Nephron (organoid): ENCODE measurements around the gene GNPTAB.
"Not testable (repeated sequence)": the region's sequence is repeated elsewhere in the genome, so short reads cannot be mapped to it uniquely, and the experiment has no call there.

ENCODE experiments used
- H3K27ac Mint-ChIP-seq, 3 experiments: 2 replicates each; pipeline ENCODE4 v1.8.0; 2020; ENCODE audit warnings: mixed read lengths in 3 of 3, mild to moderate bottlenecking in 2 of 3, moderate library complexity in 1 of 3
- H3K27me3 Mint-ChIP-seq: 2 replicates; pipeline ENCODE4 v1.8.0; 2021; ENCODE audit warnings: low read depth, mild to moderate bottlenecking, moderate library complexity, mixed read lengths
- H3K36me3 Mint-ChIP-seq: 2 replicates; pipeline ENCODE4 v1.8.0; 2020; ENCODE audit warnings: low read depth, mixed read lengths
- H3K4me1 Mint-ChIP-seq: 2 replicates; pipeline ENCODE4 v1.8.0; 2020; ENCODE audit warnings: mixed read lengths
- H3K4me3 Mint-ChIP-seq, 3 experiments: 2 replicates each; pipeline ENCODE4 v1.8.0; 2020; ENCODE audit warnings: mild to moderate bottlenecking in 3 of 3, mixed read lengths in 3 of 3, moderate library complexity in 2 of 3
- H3K9me3 Mint-ChIP-seq: 2 replicates; pipeline ENCODE4 v1.8.0; 2020; ENCODE audit warnings: mixed read lengths
- CTCF ChIP-seq, 3 experiments: fragments of 200-600 bp; sonication (generic); IDR thresholded peaks; one replicate each; pipeline ENCODE4 v1.5.0; 2021; ENCODE audit warnings: antibody characterized with exemption in 3 of 3; ENCODE audit not compliant: unreplicated experiment in 3 of 3

GNPTAB gene

GRCh38 chr12:101813117-101813516, 17.6 kb downstream of the GNPTAB start:
- peaks cover 14% of the 10 kb centered on the region for H3K9me3 Mint-ChIP-seq
- H3K27ac Mint-ChIP-seq, result no peak overlapping the region
- no peaks in the 10 kb centered on the region for H3K27me3 Mint-ChIP-seq
- H3K36me3 Mint-ChIP-seq, result peaks cover 16% of the 10 kb centered on the region
- no peak overlapping the region for H3K4me3 Mint-ChIP-seq
- peaks cover 19% of the 10 kb centered on the region for H3K4me1 Mint-ChIP-seq
- no peak for TF ChIP-seq CTCF (IDR thresholded peaks at IDR 0.05; ENCODE audit: unreplicated experiment in 3 of 3)

- Mint-ChIP-seq H3K4me1 (peaks cover 19% of the 10 kb centered on the region), H3K36me3 (peaks cover 12% of the 10 kb centered on the region)
- not testable (repeated sequence) for H3K9me3 Mint-ChIP-seq, H3K27me3 Mint-ChIP-seq, H3K27ac Mint-ChIP-seq, H3K4me3 Mint-ChIP-seq
Observed at GRCh38 chr12:101812716-101813115, 18.0 kb downstream of the GNPTAB start.

GRCh38 chr12:101811342-101811741, 19.4 kb downstream of the GNPTAB start:
- H3K36me3 Mint-ChIP-seq, H3K9me3 Mint-ChIP-seq, H3K27me3 Mint-ChIP-seq, H3K4me3 Mint-ChIP-seq: not testable (repeated sequence)
- H3K27ac Mint-ChIP-seq, result peak overlapping the region in 2 of 3 experiments; percentile 18 to 52
- H3K4me1 Mint-ChIP-seq, result peaks cover 19% of the 10 kb centered on the region

- no peak for TF ChIP-seq CTCF (IDR thresholded peaks at IDR 0.05; ENCODE audit: unreplicated experiment in 3 of 3)
- H3K4me3 Mint-ChIP-seq, result no peak overlapping the region
- H3K27me3 Mint-ChIP-seq, result no peaks in the 10 kb centered on the region
- H3K36me3 Mint-ChIP-seq, result no peaks in the 10 kb centered on the region
- no peaks in the 10 kb centered on the region for H3K9me3 Mint-ChIP-seq
- H3K27ac Mint-ChIP-seq, result peak overlapping the region in 1 of 3 experiments; percentile 7
- peaks cover 19% of the 10 kb centered on the region for H3K4me1 Mint-ChIP-seq
Observed at GRCh38 chr12:101809208-101809607, 21.6 kb downstream of the GNPTAB start.

GRCh38 chr12:101806265-101806664, 24.5 kb downstream of the GNPTAB start:
- no peak for TF ChIP-seq CTCF (IDR thresholded peaks at IDR 0.05; ENCODE audit: unreplicated experiment in 3 of 3)
- Mint-ChIP-seq H3K27ac (no peak overlapping the region), H3K36me3 (no peaks in the 10 kb centered on the region), H3K4me1 (peaks cover 15% of the 10 kb centered on the region), H3K4me3 (no peak overlapping the region), H3K9me3 (no peaks in the 10 kb centered on the region), H3K27me3 (no peaks in the 10 kb centered on the region)

GRCh38 chr12:101804409-101804808, 26.4 kb downstream of the GNPTAB start:
- no peak for TF ChIP-seq CTCF (IDR thresholded peaks at IDR 0.05; ENCODE audit: unreplicated experiment in 3 of 3)
- H3K36me3 Mint-ChIP-seq, result no peaks in the 10 kb centered on the region
- H3K27me3 Mint-ChIP-seq, result no peaks in the 10 kb centered on the region
- no peak overlapping the region for H3K4me3 Mint-ChIP-seq
- no peak overlapping the region for H3K27ac Mint-ChIP-seq
- H3K9me3 Mint-ChIP-seq, result no peaks in the 10 kb centered on the region
- H3K4me1 Mint-ChIP-seq, result peaks cover 2% of the 10 kb centered on the region

GRCh38 chr12:101803978-101804377, 26.8 kb downstream of the GNPTAB start:
- no peaks in the 10 kb centered on the region for H3K9me3 Mint-ChIP-seq
- no peak for TF ChIP-seq CTCF (IDR thresholded peaks at IDR 0.05; ENCODE audit: unreplicated experiment in 3 of 3)
- H3K27ac Mint-ChIP-seq, result no peak overlapping the region
- no peaks in the 10 kb centered on the region for H3K36me3 Mint-ChIP-seq
- no peaks in the 10 kb centered on the region for H3K4me1 Mint-ChIP-seq
- H3K27me3 Mint-ChIP-seq, result no peaks in the 10 kb centered on the region
- H3K4me3 Mint-ChIP-seq, result no peak overlapping the region
